ENCODE results near the gene ZRANB2.

Gene ZRANB2

DNA sequence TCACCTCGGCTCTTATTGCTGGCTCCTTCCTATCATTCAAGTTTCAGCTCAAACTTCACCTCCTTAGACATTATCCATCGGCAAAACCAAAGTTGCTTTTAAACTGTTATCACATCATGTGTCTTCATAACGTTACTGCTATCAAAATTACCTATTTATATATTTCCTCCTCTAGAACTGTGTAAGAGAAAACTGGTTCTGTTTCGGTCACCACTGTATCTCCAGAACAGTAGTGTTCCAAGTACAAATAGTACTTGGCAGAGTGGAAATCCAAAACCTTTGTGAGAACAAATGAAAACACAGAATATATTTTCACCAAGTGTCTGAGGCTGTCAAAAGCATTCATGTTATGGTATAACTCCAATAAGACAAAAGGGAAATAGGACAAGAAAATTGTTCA, 9.1 kb downstream of the ZRANB2 start:
- no peak for DNase-seq (ENCODE audit: extremely low read depth in 1 of 2, low read depth in 1 of 2)

DNA sequence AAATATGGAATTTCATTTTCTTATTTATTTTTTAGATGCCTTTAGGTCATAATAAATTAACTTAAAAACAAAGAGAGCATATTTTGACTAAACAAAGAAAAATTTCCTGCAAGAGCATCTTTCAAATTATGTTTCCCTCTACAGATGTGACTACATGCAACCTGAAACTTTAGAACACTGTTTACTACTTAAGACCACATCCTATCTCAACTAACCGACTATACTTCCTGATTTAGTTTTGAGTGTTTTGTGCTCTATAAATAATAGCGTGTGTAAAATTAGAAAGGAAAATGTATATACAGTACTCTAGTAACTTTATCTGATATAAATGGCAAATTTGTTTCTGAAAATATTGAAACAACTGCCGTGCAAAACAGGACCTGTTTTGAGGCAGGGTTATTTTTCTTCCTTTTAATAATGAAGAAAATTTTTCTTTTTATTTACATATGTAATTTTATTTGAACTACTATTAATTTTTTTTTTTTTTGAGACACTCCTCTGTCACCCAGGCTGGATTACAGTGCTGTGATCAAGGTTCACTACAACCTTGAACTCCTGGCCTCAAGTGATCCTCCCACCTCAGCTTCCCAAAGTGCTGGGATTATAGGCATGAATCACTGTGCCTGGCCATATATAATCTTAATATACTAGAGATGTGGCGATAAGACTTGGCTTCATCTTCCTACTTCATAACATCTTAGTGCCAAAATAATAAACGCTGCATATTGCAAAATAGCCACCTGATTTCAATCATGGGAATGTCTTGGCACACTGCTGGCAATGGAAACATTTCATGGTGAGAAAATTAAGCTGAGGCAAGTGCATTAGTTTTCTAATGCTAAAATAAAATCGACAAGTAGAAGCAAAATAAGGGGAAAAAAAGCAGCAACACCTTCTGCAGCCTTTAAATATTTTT, 12.3 kb downstream of the ZRANB2 start:
- no peak for DNase-seq (ENCODE audit: extremely low read depth in 1 of 2, low read depth in 1 of 2)

DNA sequence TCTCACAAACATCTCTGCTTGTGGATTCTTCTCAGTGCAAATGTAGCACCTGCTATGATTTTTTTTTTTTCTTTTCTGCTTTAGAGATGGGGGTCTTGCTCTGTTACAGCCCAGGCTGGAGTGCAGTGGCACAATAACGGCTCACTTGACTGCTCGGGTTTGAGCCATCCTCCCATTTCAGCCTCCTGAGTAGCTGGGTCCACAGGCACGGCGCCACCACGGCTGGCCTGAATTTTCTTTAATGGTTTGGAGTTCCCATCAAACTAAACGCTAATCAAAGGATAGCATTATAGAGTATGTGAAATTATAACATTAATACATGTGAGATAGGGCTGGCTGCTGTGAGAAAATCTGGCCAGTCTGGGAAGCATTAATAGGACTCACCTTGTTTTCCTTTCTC, 26.0 kb downstream of the ZRANB2 start:
- no peak for DNase-seq (ENCODE audit: extremely low read depth in 1 of 2, low read depth in 1 of 2)

DNA sequence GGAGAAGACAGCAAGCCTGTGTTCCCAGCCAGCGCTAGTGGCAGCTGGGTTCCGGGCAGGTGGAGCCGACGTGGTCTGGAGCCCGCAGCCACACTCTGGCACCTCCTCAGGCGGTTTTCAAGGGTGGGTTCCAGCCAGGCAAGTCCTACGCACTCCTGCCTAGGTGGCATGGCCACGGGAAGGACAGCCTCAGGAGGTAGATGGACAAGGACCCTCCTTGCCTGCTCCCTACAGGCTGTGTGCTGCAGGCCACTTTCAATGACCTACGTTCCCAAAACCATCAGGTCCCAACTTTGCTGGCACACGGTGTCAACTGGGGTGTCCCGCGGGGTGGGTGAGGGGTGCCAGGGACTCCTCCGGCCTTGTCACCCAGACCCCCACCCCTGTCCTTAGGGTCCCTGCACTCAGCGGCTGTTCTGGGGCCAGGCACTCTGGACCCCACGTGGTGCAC, 26.5 kb downstream of the ZRANB2 start:
- no peak for DNase-seq (ENCODE audit: extremely low read depth in 1 of 2, low read depth in 1 of 2)

DNA sequence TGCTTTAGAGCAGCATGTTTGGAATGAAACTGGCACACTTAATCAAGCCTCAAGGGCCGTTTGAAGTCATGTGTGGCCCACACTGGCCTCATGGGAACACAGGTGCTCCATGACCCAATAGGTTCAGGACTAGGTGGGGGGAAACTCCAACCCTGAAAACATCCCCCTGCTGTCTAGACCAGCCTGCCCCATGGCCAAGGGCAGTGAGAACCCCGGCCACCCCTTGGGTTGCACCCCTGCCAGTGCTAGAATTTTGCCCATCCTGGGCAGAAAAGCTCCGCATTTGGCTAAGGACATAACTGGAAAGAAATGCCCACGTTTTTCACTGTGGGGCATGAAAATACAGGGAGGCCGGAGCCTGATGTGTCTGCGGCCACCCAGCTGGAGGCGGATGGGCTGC, 27.1 kb downstream of the ZRANB2 start:
- DNase-seq (ENCODE audit: extremely low read depth in 1 of 2, low read depth in 1 of 2) = no peak

DNA sequence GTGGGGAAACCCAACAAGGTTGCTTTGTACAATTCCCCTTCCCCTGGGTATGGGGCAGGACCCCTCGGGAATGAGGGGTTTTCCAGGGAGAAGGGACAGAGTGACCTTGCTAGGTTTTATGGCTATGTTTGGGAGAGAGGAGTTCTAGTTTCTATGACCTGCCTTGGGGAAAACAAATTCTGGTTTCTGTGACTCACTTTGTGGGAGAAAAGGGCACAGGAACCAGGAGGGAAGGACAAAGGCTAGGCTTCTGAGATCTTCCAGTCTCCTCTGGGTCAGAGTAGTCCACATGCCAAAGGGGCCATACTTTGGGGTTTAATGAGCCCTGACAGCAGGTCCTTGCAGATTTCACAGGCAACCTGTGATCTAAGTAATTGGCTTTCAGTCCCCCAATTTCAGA, 27.7 kb downstream of the ZRANB2 start:
- DNase-seq (ENCODE audit: extremely low read depth in 1 of 2, low read depth in 1 of 2) = no peak

DNA sequence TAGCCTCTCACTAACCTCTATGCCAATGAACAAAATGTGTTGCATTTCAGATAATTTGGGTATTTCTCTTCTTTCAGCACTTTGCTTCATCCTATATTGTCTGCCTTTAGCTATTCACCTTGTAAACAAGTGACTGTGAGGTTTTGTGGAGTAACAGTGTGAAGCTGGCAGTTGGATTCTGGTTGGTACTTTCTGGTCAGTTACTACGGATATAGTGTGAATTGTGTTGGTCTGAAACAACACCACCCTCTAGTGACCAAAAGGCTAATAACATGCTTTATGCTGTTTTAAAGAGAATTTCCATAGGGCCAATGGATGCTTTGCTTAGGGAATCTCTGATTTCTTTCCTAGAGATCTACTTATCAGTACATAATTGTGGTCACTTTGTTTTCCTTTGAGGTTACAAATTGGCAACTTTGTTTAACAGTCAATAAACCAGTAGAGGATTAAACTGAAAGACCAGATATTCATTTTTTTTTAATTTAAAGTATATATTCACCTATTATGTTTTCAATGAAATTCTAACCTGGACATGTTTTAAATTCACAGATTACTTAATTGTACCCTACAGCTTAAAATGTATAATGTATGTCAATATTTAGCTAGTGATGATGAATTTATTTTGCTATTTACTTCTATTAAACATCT, 30.8 kb downstream of the ZRANB2 start:
- no peak for DNase-seq (ENCODE audit: extremely low read depth in 1 of 2, low read depth in 1 of 2)

DNA sequence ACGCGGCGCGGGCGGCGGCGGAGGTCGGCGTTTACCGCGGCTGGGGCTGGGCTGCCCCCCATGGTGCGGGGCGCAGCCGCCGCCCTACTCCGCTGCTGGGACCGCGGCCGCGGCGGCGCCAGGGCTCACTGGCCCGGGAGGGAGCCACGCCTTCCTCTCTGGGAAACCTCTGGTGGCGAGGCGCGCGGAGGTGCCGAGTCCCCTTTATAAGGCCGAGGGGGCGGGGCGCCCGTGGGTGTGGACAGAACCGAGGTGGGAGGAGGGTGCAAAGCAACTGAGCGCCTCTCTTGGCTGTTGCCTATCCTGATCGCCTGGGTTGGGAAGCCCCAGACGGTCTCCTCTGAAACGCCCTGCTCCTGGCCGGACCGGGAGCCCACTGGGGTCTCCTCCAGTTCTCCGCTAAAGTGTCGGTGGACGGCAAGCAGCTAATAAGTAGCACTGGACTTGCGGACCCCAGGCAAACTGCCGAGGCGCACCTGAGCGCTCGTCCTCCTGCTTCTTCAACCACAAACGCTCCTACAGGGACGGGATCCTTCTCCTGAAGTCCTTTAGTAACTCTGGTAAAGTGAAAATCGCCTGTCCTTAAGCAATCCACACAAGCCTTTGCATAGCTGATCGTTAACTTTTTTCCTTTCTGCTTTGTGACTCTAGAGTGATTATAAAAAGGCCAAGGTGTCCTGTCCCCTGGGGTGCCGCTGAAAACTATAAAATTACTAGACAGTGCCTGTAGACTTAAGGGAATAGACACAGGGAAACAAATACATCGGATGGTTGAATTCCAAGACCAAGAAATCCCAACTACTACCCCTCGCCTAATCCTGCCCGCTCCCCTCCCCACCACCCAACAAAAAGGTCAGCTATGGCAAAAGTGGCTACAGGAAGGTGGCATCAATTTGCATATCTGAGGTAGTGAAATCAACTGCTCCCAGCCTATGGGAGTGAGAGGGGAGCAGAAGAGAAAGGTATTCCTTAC, 32.9 kb downstream of the ZRANB2 start, which contains the start of gene PTGER3:
TSS of gene PTGER3 (minus strand) at position 182 of the 973 bp plus-strand sequence. CDS start 239 bp downstream, outside the sequence.
- peak; percentile 12 to 28 for DNase-seq (ENCODE audit: extremely low read depth in 1 of 2, low read depth in 1 of 2)

DNA sequence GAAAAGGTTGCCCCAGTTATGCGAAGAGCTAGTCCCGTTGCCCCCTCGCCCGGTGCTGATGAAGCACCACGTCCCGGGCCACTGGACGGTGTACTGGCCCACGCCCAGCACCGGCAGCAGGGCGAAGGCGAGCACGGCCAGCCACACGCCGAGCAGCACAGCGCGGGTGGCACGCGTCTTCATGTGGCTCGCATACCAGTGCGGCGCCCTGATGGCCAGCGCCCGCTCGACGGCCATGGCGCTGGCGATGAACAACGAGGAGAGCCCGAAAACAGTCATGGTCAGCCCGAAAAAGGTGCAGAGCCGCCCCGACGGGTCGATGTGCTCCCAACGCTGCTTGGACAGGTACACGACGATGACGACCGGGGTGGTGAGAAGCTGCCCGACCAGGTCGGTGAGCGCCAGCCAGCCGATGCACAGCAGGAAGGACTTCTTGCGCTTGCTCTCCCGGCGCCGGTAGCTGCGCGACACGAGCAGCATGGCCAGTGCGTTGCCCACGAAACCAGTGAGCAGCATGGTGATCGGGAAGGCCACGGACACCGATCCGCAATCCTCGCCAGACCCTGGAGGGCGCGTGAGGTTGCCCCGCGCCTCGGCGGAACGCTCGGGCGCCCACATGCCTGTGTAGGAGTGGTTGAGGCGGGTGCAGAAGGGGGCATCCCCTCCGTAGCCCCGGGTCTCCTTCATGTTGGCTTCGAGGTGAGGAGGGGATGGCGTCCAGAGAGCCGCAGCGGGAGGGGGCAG, 33.8 kb downstream of the ZRANB2 start:
- no peak for DNase-seq (ENCODE audit: extremely low read depth in 1 of 2, low read depth in 1 of 2)

DNA sequence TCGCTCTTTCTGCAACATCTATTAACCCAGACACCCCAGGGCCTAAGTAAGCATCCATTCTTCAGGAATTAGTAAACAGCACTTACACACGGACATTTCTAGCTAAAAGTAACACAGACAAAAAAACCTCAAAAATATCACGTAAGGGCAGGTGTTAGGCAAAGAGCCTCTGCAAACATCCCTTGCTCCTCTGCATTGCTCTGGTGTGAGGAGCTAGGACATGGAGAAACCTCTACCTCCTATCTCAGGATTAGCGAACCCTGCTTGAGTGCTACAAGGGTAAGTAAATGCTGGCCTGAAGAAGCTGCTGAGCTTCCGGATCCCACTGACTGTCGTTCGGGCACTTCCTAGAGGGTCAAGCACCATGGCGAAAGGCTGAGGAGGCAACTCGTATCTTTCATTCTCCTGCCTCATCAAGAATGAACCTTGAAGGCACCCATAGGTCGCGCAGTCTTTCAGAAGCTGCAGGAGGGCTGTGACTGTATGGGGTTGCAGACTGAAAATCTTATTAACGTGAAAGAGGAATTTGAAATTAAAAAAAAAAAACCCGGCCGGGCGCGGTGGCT, 35.3 kb downstream of the ZRANB2 start:
- DNase-seq (ENCODE audit: extremely low read depth in 1 of 2, low read depth in 1 of 2) = no peak

DNA sequence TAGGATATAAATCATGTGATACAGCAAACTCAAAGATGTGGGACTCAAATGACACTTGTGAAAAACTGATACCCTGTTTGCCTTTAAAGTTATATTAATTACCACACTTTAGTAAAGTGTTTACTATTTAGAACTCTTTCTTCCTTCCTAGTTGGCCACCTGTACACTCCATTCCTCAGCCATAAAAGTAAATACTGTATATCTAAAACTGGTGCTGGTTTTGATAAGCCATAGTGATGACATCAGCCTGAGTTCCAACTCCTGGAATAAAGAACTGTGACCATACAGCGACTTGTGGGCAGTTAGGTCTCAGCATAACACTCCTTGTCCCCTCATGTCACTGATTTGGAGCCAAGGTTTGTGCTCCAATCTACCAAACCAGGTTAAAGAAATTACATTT, 36.0 kb downstream of the ZRANB2 start:
- DNase-seq (ENCODE audit: extremely low read depth in 1 of 2, low read depth in 1 of 2) = no peak

DNA sequence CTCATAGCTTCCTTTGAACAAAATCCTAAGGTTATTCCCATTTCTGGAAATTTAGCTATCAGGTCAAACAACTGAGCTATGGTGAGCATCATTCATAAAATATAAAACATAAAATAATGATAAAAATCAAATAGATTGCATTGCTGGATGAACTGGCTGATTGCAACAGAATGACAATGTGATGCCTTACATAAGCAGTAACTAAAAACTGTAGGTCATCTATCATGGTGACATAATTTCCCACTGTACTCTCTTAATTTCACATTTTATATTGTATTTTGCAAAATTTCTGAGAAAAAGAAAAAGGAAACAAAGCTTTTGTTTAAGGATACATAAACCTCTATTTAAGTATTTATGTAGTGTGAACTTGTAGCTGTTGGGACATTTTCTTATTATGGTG, 37.8 kb downstream of the ZRANB2 start:
- no peak for DNase-seq (ENCODE audit: extremely low read depth in 1 of 2, low read depth in 1 of 2)

DNA sequence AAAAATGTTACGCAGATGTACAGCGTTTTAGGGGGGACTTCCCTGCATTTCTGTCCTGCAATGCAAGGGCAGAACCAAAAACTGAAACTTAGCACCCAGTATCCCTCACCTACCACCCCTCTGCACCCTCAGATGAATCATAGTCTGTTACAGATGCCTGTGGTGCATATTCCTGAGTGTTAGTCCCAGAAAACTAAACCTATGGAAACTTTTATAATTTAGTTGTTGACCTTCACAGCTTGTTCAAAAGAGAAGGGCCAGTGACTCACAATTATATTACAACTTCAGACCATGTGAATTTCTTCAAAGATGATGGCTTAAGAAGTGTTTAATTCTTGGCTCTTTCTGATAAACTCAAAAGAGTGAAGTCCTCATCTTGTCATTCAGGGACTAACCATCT, 39.0 kb downstream of the ZRANB2 start:
- DNase-seq (ENCODE audit: extremely low read depth in 1 of 2, low read depth in 1 of 2) = no peak

DNA sequence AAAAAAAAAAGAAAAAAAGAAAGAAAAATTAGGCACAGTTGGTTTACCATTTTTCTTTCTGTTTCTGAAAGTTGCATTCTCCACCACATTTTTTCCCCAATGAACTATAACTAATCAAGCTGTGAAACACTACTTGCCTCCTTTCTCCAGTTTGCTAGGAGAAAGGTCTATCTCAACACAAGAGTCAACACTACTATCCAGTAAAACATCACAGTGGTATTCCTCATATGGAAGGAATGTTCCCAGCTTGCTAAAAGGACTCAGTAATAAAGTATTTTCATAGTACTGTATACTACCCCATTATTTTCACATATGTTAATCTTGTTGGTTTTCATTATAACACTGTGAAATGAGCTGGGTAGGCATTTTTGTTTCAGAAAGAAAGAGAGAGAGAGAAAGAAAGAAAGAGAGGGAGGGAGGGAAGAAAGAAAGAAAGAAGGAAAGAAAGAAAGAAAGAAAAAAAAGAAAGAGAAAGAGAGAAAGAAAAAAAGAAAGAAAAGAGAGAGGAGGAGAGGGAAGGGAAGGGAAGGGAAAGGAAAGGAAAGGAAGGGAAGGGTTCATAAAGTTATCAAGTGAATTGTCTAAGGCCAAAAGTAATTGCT, 41.1 kb downstream of the ZRANB2 start:
- no peak for DNase-seq (ENCODE audit: extremely low read depth in 1 of 2, low read depth in 1 of 2)

DNA sequence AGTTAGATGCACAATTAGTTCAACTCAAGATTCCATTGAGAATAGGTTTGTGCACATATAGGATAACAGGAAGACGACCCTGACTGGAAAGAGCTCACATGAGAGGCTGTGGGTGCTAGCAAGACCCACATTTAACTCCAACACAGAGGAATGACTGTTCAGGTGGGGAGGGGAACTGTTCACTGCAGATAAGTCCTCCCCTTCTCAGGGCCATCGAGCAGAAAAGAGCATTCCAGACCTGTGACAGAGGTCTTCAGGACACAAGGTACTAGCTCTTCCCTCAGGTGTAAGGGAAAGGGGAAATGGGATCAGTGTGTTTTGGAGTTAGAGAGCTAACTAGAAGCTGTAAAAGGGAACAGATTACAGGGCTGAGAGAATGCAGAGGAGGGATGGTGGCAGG, 41.9 kb downstream of the ZRANB2 start:
- no peak for DNase-seq (ENCODE audit: extremely low read depth in 1 of 2, low read depth in 1 of 2)

DNA sequence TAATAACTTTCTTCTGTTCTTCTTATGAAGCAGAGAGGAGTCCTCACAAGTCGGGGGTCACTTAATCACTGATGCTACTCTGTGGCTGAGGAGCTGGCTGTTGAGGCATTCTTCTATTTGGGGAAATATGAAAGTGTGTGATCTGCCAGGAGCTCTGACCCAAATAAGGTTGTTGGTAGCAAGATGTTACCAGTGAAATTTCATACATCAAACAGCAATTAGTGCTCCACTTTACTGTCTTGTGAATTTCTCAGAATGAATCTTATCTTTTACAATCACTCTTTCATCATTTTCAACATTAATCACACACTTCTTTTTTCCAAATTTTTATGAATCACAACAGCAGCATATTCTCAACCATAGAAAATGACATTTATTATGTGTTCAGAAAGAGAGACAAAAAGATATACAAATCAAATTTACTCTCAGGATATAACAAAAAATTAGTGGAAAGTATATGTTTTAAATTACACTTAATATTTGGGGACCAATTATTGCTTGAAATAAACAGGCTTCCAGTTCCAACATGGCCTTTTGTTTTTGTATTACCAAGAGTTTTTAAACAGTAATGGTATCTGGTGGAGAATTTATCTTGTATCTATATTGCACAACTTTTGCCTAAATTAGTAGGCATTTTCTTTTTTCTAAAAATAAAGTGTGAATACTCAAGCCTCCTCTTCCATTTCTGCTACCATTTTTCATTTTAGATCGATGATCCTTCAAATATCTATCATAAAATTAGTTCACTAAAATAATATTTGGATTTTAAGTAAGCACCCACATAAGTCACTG, 42.8 kb downstream of the ZRANB2 start:
- DNase-seq (ENCODE audit: extremely low read depth in 1 of 2, low read depth in 1 of 2) = no peak

DNA sequence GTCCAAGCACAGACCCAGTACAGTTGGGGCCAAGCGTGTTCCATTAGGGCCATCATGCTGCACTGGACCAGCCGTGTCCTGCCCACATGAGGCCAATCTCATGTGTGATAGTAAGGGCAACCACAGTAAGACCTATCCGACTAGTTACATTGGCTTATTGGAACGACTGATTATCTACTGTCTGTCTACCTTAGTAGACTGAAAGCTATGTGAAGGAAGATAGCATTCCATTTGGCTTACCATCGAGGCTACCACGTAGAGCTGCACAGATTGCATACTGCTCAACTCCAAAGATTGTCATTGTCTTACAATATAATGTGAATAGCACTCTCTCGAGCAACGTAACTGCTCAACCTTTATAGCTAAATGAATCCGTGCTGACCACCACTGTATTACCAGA, 43.8 kb downstream of the ZRANB2 start:
- no peak for DNase-seq (ENCODE audit: extremely low read depth in 1 of 2, low read depth in 1 of 2)

DNA sequence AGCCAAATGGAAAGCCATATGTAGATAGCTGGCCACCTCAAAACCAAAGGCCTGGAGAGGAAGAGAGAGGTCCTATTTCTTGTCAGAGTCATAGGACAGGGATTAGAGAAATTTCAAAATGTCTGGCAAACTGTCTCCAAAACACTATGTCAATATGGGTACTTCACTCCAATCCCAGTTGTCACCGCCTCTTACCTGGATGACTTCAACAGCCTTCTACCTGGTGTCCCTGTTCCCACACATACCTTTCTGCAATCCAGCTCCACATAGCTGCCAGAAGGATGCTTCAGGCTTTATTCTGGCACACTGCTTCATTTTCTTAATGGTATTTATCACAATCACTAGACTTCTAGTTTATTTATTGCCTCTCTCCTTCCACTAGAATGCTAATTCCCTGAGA, 47.7 kb downstream of the ZRANB2 start:
- DNase-seq (ENCODE audit: extremely low read depth in 1 of 2, low read depth in 1 of 2) = no peak

DNA sequence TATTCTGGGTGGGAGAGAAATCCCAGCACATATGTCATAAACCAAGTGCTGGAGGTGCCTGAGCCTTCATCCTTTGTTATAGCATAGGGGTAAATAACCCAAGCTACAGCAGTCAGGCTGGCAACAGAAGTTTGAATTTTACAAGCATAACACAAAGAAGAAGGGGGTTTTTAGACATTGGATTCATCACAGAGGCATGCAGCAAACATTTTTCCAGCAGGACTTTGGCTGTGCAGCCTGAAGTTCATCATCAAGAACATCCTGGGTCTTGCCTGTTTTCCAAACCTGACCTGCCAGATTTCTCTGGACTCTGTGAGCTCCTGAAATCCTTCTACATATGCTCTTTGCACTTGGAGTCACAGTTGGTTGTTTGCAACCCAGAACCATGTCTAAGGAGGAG, 49.4 kb downstream of the ZRANB2 start:
- no peak for DNase-seq (ENCODE audit: extremely low read depth in 1 of 2, low read depth in 1 of 2)

Measured in activated CD8-positive, alpha-beta memory T cell treated with anti-CD3 and anti-CD28 coated beads for 1 hour (primary cell).